H9 (cell line): ENCODE data around the gene U2AF1L4. TPM values are rescaled to one million over a fixed set of nuclear protein-coding genes. Genes with fewer than 3 reads are reported as not detected.
A peak's percentile ranks its signal among the peaks of the same experiment; 100 is the strongest.

Experiments used
- DNase-seq: peaks from one replicate; pipeline ENCODE4 v3.0.0-alpha.2; 2017
- H2AFZ ChIP-seq: one replicate; pipeline ENCODE4 v1.6.1; 2013; ENCODE audit warnings: mild to moderate bottlenecking, low read length, control low read depth, moderate library complexity
- H2AK5ac ChIP-seq: 2 replicates; pipeline ENCODE4 v1.6.1; 2013; ENCODE audit warnings: low read length, control low read depth, mixed read lengths; ENCODE audit not compliant: insufficient read length
- H2BK120ac ChIP-seq: one replicate; pipeline ENCODE4 v1.6.1; 2013; ENCODE audit warnings: low read depth, mild to moderate bottlenecking, low read length, control low read depth, inconsistent platforms; ENCODE audit not compliant: poor library complexity, severe bottlenecking
- H2BK12ac ChIP-seq: 2 replicates; pipeline ENCODE4 v1.6.1; 2013; ENCODE audit warnings: low read length, control low read depth, mixed read lengths, low read depth; ENCODE audit not compliant: insufficient read length
- H2BK15ac ChIP-seq: 2 replicates; pipeline ENCODE4 v1.6.1; 2013; ENCODE audit warnings: low read depth, low read length, control low read depth
- H2BK20ac ChIP-seq: one replicate; pipeline ENCODE4 v1.6.1; 2013; ENCODE audit warnings: low read depth, mild to moderate bottlenecking, low read length, control low read depth, inconsistent platforms; ENCODE audit not compliant: poor library complexity, severe bottlenecking
- H2BK5ac ChIP-seq: 2 replicates; pipeline ENCODE4 v1.6.1; 2013; ENCODE audit warnings: low read length, control low read depth, mixed read lengths; ENCODE audit not compliant: insufficient read length
- H3K14ac ChIP-seq: 2 replicates; pipeline ENCODE4 v1.6.1; 2013; ENCODE audit warnings: low read length, control low read depth; ENCODE audit not compliant: insufficient read depth
- H3K18ac ChIP-seq: 2 replicates; pipeline ENCODE4 v1.6.1; 2013; ENCODE audit warnings: low read depth, mild to moderate bottlenecking, mixed read lengths, low read length, control low read depth; ENCODE audit not compliant: insufficient read length
- H3K23ac ChIP-seq: 2 replicates; pipeline ENCODE4 v1.6.1; 2013; ENCODE audit warnings: low read length, control low read depth, mixed read lengths, low read depth; ENCODE audit not compliant: insufficient read length
- H3K23me2 ChIP-seq: 2 replicates; pipeline ENCODE4 v1.6.1; 2013; ENCODE audit warnings: low read depth, mild to moderate bottlenecking, mixed read lengths, low read length, control low read depth; ENCODE audit not compliant: insufficient read length, poor library complexity, severe bottlenecking
- H3K27ac ChIP-seq: 2 replicates; pipeline ENCODE4 v1.5.1; 2013; ENCODE audit warnings: low read length, control low read depth, mixed read lengths, low read depth; ENCODE audit not compliant: insufficient read length
- H3K27me3 ChIP-seq: 2 replicates; pipeline ENCODE4 v1.6.1; 2013; ENCODE audit warnings: low read length, control low read depth, inconsistent platforms; ENCODE audit not compliant: insufficient read depth
- H3K4ac ChIP-seq: 2 replicates; pipeline ENCODE4 v1.6.1; 2013; ENCODE audit warnings: low read depth, mild to moderate bottlenecking, control low read depth, inconsistent platforms, low read length, moderate library complexity
- H3K4me1 ChIP-seq: 2 replicates; pipeline ENCODE4 v1.6.1; 2013; ENCODE audit warnings: low read length, control low read depth, inconsistent platforms; ENCODE audit not compliant: insufficient read depth
- H3K4me2 ChIP-seq: 2 replicates; pipeline ENCODE4 v1.6.1; 2013; ENCODE audit warnings: low read length, control low read depth, mixed read lengths; ENCODE audit not compliant: insufficient read length, insufficient read depth
- H3K56ac ChIP-seq: 2 replicates; pipeline ENCODE4 v1.6.1; 2013; ENCODE audit warnings: low read depth, mild to moderate bottlenecking, mixed read lengths, low read length, control low read depth; ENCODE audit not compliant: insufficient read length
- H3K79me1 ChIP-seq: 2 replicates; pipeline ENCODE4 v1.6.1; 2013; ENCODE audit warnings: low read depth, mild to moderate bottlenecking, moderate library complexity, low read length, control low read depth, inconsistent platforms; ENCODE audit not compliant: insufficient read depth, poor library complexity, severe bottlenecking
- H3K79me2 ChIP-seq: 2 replicates; pipeline ENCODE4 v1.6.1; 2013; ENCODE audit warnings: low read length, control low read depth, inconsistent platforms; ENCODE audit not compliant: insufficient read depth
- H3K9ac ChIP-seq: 2 replicates; pipeline ENCODE4 v1.6.1; 2013; ENCODE audit warnings: low read length, control low read depth, mixed read lengths; ENCODE audit not compliant: insufficient read length; ENCODE audit errors: extremely low read depth
- H3K9me3 ChIP-seq: one replicate; pipeline ENCODE4 v1.6.1; 2013; ENCODE audit warnings: low read depth, low read length, inconsistent platforms; ENCODE audit not compliant: control insufficient read depth
- H3T11ph ChIP-seq: one replicate; pipeline ENCODE4 v1.6.1; 2013; ENCODE audit warnings: mild to moderate bottlenecking, low read length, control low read depth, inconsistent platforms
- H4K20me1 ChIP-seq: one replicate; pipeline ENCODE4 v1.6.1; 2013; ENCODE audit not compliant: control insufficient read depth, insufficient read length, insufficient read depth
- H4K5ac ChIP-seq: 2 replicates; pipeline ENCODE4 v1.6.1; 2013; ENCODE audit warnings: low read depth, mild to moderate bottlenecking, mixed read lengths, low read length, control low read depth; ENCODE audit not compliant: insufficient read length
- H4K8ac ChIP-seq: replicated peaks from 2 replicates; pipeline ENCODE4 v1.6.1; 2013; ENCODE audit warnings: low read length, control low read depth, mixed read lengths, low read depth; ENCODE audit not compliant: insufficient read length
- H4K91ac ChIP-seq: 2 replicates; pipeline ENCODE4 v1.6.1; 2013; ENCODE audit warnings: low read depth, mild to moderate bottlenecking, moderate library complexity, mixed read lengths, low read length, control low read depth; ENCODE audit not compliant: insufficient read length
- H3K27ac Mint-ChIP-seq, 3 experiments: 2 replicates in 2 of 3; 3 replicates in 1 of 3; pipeline ENCODE4 v1.8.0; 2020 to 2021; ENCODE audit warnings: mixed read lengths in 3 of 3, mild to moderate bottlenecking in 1 of 3, moderate library complexity in 1 of 3
- H3K27me3 Mint-ChIP-seq: 2 replicates; pipeline ENCODE4 v1.8.0; 2021; ENCODE audit warnings: low read depth, mild to moderate bottlenecking, moderate library complexity, mixed read lengths
- H3K36me3 Mint-ChIP-seq, 3 experiments: 2 replicates in 2 of 3; 3 replicates in 1 of 3; pipeline ENCODE4 v1.8.0; 2020 to 2021; ENCODE audit warnings: low read depth in 3 of 3, mixed read lengths in 3 of 3; ENCODE audit not compliant: insufficient read depth in 1 of 3
- H3K4me1 Mint-ChIP-seq, 2 experiments: 2 replicates each; pipeline ENCODE4 v1.8.0; 2020; ENCODE audit warnings: mixed read lengths in 2 of 2
- H3K4me3 Mint-ChIP-seq, 2 experiments: 2 replicates in 1 of 2; 3 replicates in 1 of 2; pipeline ENCODE4 v1.8.0; 2020 to 2021; ENCODE audit warnings: mild to moderate bottlenecking in 2 of 2, mixed read lengths in 2 of 2, moderate library complexity in 1 of 2
- H3K9me3 Mint-ChIP-seq, 2 experiments: 2 replicates in 1 of 2; 3 replicates in 1 of 2; pipeline ENCODE4 v1.8.0; 2020; ENCODE audit warnings: mild to moderate bottlenecking in 2 of 2, mixed read lengths in 2 of 2, moderate library complexity in 1 of 2
- WGBS: extraction: QIAGEN DNeasy Blood & Tissue Kit; methylation state at CpG from one replicate; pipeline ENCODE4 v1.1.7; 2013; ENCODE audit warnings: missing lambda C conversion rate, low lambda C conversion rate, mixed read lengths; ENCODE audit not compliant: insufficient read length; ENCODE audit errors: extremely low coverage; 5-methylcytosine and 5-hydroxymethylcytosine counted together
- total RNA-seq: library from RNA; stranded (reverse); gene quantifications from 2 replicates; pipeline ENCODE4 v1.2.1, GENCODE V29; 2021
- TF ChIP-seq, protein P1 (sequence below): fragments of 200-600 bp; sonication (generic); conservative IDR thresholded peaks from 3 replicates; pipeline ENCODE4 v1.8.0; 2021; ENCODE audit warnings: antibody characterized with exemption, mild to moderate bottlenecking

Gene U2AF1L4
- total RNA-seq, 1 experiment from 2014 or later = 16.8 TPM

DNA sequence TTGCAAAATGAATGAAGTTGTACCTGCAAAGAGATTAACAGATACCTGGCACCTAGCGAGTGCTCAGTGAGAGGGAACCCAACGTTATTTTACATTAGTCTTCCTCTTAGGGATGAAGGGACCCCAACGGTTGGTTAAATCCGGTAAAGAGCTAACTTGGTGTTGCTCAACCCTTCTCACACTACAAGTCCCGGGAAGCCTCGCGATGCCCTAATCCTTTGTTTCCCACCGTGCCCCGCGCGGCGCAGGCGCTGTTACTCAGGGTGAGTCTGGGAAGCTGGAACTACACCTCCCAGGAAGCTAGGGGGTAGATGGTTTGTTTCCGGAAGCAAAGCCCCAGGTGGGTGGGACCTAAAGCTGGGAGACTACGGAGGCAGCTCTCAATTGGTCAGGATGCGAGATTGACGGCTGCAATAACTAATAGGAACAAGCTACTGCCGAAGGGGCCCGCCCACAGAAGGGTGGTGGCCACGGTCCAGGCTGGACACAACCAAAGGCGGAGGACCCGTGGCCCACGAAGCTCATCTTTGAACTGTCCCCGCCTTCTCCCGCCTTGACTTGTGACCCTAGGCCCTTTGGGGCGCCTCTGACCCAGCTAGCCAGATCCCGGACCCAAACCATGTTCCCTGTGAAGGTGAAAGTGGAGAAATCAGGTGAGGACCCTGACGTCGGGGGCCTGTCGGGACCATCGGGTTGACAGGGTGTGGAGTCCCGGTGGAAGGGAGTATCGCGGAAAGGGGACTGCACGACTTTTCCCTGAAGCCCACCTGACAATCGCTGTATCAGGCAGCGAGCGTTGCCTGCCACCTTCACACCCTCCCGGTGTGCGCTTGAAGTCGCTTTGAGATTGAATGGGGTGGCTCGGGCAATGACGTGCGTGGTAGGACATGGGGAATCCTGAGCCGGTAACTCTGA is 3.1 kb upstream of the U2AF1L4 start, which contains the start of gene LIN37:
LIN37 (plus strand) TSS at position 471 of the 915 bp plus-strand sequence; CDS start at position 620, 149 bp downstream.
- no peak within 1 kb of the TSS for H4K91ac ChIP-seq
- no peak within 1 kb of the TSS for H2AK5ac ChIP-seq
- no peak within 1 kb of the TSS for H3K4ac ChIP-seq
- H2BK15ac ChIP-seq = no peak within 1 kb of the TSS
- TF ChIP-seq, protein P1, sequence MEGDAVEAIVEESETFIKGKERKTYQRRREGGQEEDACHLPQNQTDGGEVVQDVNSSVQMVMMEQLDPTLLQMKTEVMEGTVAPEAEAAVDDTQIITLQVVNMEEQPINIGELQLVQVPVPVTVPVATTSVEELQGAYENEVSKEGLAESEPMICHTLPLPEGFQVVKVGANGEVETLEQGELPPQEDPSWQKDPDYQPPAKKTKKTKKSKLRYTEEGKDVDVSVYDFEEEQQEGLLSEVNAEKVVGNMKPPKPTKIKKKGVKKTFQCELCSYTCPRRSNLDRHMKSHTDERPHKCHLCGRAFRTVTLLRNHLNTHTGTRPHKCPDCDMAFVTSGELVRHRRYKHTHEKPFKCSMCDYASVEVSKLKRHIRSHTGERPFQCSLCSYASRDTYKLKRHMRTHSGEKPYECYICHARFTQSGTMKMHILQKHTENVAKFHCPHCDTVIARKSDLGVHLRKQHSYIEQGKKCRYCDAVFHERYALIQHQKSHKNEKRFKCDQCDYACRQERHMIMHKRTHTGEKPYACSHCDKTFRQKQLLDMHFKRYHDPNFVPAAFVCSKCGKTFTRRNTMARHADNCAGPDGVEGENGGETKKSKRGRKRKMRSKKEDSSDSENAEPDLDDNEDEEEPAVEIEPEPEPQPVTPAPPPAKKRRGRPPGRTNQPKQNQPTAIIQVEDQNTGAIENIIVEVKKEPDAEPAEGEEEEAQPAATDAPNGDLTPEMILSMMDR = no peak
- no peak within 1 kb of the TSS for H2AFZ ChIP-seq
- Mint-ChIP-seq H3K4me1 (peaks cover 20 to 30% of the 10 kb centered on the region in 2 experiments), H3K36me3 (peaks cover 0 to 8% (median 3%) of the 10 kb centered on the region in 3 experiments; a peak in 4 of 7 replicates), H3K27me3 (no peaks in the 10 kb centered on the region), H3K27ac (peak within 1 kb of the TSS; percentile 80 to 96 (median 92)), H3K4me3 (peak within 1 kb of the TSS; percentile 94 to 96), H3K9me3 (no peaks in the 10 kb centered on the region)
- no peak within 1 kb of the TSS for H3K56ac ChIP-seq
- H3K27ac ChIP-seq = no peak within 1 kb of the TSS
- peak; percentile 99 for DNase-seq
- H3K9me3 ChIP-seq = no peaks in the 10 kb centered on the region
- peaks cover 3% of the 10 kb centered on the region for H3K79me1 ChIP-seq
- H4K8ac ChIP-seq = no peak within 1 kb of the TSS
- H3K4me2 ChIP-seq = peak within 1 kb of the TSS; percentile 78
- no peak within 1 kb of the TSS for H2BK12ac ChIP-seq
- no peaks in the 10 kb centered on the region for H3K79me2 ChIP-seq
- no peaks in the 10 kb centered on the region for H4K20me1 ChIP-seq
- H3K18ac ChIP-seq = no peak within 1 kb of the TSS
- no peak within 1 kb of the TSS for H2BK5ac ChIP-seq
- H3K9ac ChIP-seq = peak within 1 kb of the TSS; percentile 44
- no peak within 1 kb of the TSS for H2BK120ac ChIP-seq
- peaks cover 16% of the 10 kb centered on the region for H3K23me2 ChIP-seq
- no peaks in the 10 kb centered on the region for H3K27me3 ChIP-seq
- H3T11ph ChIP-seq = no peak within 1 kb of the TSS
- H3K23ac ChIP-seq = no peak within 1 kb of the TSS
- no peak within 1 kb of the TSS for H3K14ac ChIP-seq
- no peak within 1 kb of the TSS for H4K5ac ChIP-seq
- WGBS = no CpG with 5 or more reads among the region's 45 CpGs
- H2BK20ac ChIP-seq = no peak within 1 kb of the TSS
- peaks cover 4% of the 10 kb centered on the region; the same call in 1 of the 2 replicates for H3K4me1 ChIP-seq
